GM13976 (cell line): ENCODE measurements around the gene PTPRG.

Experiments
- DNase-seq: peaks from one replicate; pipeline ENCODE4 v3.0.0; 2012; ENCODE audit warnings: low spot score
- CTCF ChIP-seq: IDR thresholded peaks from 2 replicates; pipeline ENCODE4 v1.5.1; 2012; ENCODE audit warnings: borderline replicate concordance, mild to moderate bottlenecking; ENCODE audit not compliant: insufficient read depth; ENCODE audit errors: extremely low read depth, missing control alignments, control extremely low read depth
- in situ Hi-C: fragments of 300-500 bp; cut with MboI; formaldehyde crosslinking; loops from one replicate; pipeline ENCODE4 v1.12.0; 2022; ENCODE audit warnings: low sequenced_read_pairs, mixed read lengths, inconsistent platforms; ENCODE audit not compliant: unreplicated experiment

The PTPRG gene

GRCh38 chr3:61967937-61968336 lies 406.6 kb downstream of the PTPRG start:
- DNase-seq = no peak
- TF ChIP-seq CTCF = no peak
- in situ Hi-C loops = no loop called here

- in situ Hi-C loops = no loop called here
- no peak for DNase-seq
- no peak for TF ChIP-seq CTCF
These were observed 413.3 kb downstream of the PTPRG start for GRCh38 chr3:61974662-61975061.

- in situ Hi-C loops = no loop called here
- TF ChIP-seq CTCF = no peak
- DNase-seq = no peak
These were observed 413.8 kb downstream of the PTPRG start for GRCh38 chr3:61975199-61975598.

- in situ Hi-C loops = no loop called here
- TF ChIP-seq CTCF = no peak
These were observed 414.6 kb downstream of the PTPRG start for GRCh38 chr3:61975936-61976335.

GRCh38 chr3:61978460-61979419 lies 417.4 kb downstream of the PTPRG start:
- no peak for DNase-seq
- TF ChIP-seq CTCF = no peak
- in situ Hi-C loops = no loop called here

More at GRCh38 chr3:61975936-61976335, 414.6 kb downstream of the PTPRG start:
- DNase-seq = no peak

- no peak for DNase-seq
- no peak for TF ChIP-seq CTCF
- in situ Hi-C loops = no loop called here
These were observed 418.3 kb downstream of the PTPRG start for GRCh38 chr3:61979638-61980037.
